ENCODE data around the gene MCTP1.

Gene MCTP1

GRCh38 chr5:95113489-95113888 is 171.4 kb downstream of the MCTP1 start:
- no peak for DNase-seq

GRCh38 chr5:95111141-95111540 is 173.8 kb downstream of the MCTP1 start:
- DNase-seq, result no peak

GRCh38 chr5:95110118-95110517 is 174.8 kb downstream of the MCTP1 start:
- no peak for DNase-seq

GRCh38 chr5:95107138-95107537 is 177.8 kb downstream of the MCTP1 start:
- DNase-seq, result no peak

- no peak for DNase-seq
Measured at GRCh38 chr5:95105638-95106037, 179.3 kb downstream of the MCTP1 start.

- no peak for DNase-seq
Measured at GRCh38 chr5:95102687-95103086, 182.2 kb downstream of the MCTP1 start.

GRCh38 chr5:95102080-95102479 is 182.8 kb downstream of the MCTP1 start:
- DNase-seq, result no peak

- DNase-seq, result no peak
Measured at GRCh38 chr5:95100551-95100950, 184.3 kb downstream of the MCTP1 start.

GRCh38 chr5:95098012-95098411 is 186.9 kb downstream of the MCTP1 start:
- DNase-seq, result no peak

- no peak for DNase-seq
Measured at GRCh38 chr5:95093211-95093610, 191.7 kb downstream of the MCTP1 start.

- DNase-seq, result no peak
Measured at GRCh38 chr5:95090774-95091173, 194.1 kb downstream of the MCTP1 start.

- no peak for DNase-seq
Measured at GRCh38 chr5:95087816-95088317, 197.0 kb downstream of the MCTP1 start.

- DNase-seq, result no peak
Measured at GRCh38 chr5:95086927-95087815, 197.7 kb downstream of the MCTP1 start.

GRCh38 chr5:95084757-95085156 is 200.1 kb downstream of the MCTP1 start:
- DNase-seq, result no peak

GRCh38 chr5:95083606-95084005 is 201.3 kb downstream of the MCTP1 start:
- no peak for DNase-seq

GRCh38 chr5:95081982-95082381 is 202.9 kb downstream of the MCTP1 start:
- no peak for DNase-seq

GRCh38 chr5:95081500-95081960 is 203.4 kb downstream of the MCTP1 start:
- DNase-seq, result peak; percentile 32

- DNase-seq, result no peak
Measured at GRCh38 chr5:95080441-95080840, 204.5 kb downstream of the MCTP1 start.

GRCh38 chr5:95080030-95080429 is 204.9 kb downstream of the MCTP1 start:
- DNase-seq, result no peak

- DNase-seq, result no peak
Measured at GRCh38 chr5:95078868-95079267, 206.0 kb downstream of the MCTP1 start.

- no peak for DNase-seq
Measured at GRCh38 chr5:95076395-95077185, 208.3 kb downstream of the MCTP1 start.

GRCh38 chr5:95075111-95075510 is 209.8 kb downstream of the MCTP1 start:
- DNase-seq, result no peak

- no peak for DNase-seq
Measured at GRCh38 chr5:95072281-95072680, 212.6 kb downstream of the MCTP1 start.

- no peak for DNase-seq
Measured at GRCh38 chr5:95070866-95071265, 214.0 kb downstream of the MCTP1 start.
